ENCODE results near the gene MAP1LC3A. TPM values are rescaled to one million over a fixed set of nuclear protein-coding genes. Genes with fewer than 3 reads are reported as not detected.
"Not testable (repeated sequence)": the region's sequence is repeated elsewhere in the genome, so short reads cannot be mapped to it uniquely, and the experiment has no call there.

Gene MAP1LC3A
- total and polyA plus RNA-seq, 3 experiments from 2014 or later = 1.5 to 8.5 (median 1.7) TPM

DNA sequence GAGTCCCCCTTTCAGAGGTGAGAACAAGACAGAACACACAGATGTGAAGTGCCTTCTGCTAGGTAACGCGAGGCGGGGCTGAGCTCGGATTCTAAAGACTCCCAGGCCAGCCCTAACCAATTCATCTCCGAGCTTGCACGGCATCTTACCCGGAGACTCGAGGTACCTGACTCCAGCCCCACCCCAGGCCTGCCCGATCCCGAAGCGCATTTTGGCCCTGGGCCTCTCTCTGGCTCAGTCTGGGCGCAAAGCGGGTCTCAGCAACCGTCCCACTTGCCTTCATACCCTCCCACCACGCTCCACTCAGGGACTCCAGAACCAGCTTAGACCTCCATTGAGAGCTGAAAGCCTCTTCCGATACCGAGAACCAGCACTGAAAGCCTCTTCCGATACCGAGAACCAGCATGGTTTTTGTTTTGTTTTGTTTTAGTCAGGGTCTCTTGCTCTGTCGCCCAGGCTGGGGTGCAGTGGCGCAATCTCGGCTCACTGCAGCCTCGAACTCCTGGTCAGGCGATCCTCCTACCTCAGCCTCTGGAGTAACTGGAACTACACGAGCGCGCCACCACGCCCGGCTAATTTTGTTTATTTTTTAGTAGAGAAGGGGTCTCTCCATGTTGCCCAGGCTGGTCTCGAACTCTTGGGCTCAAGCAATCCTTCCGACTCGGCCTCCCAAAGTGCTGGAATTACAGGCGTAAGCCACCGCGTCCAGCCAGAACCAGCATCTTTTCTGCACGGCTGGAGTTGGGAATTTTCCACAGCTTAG, 42.9 kb upstream of the MAP1LC3A start:
- peak overlapping the region; percentile 85 for H3K4me3 ChIP-seq (ENCODE audit: low read length)
- peak; percentile 57 to 80 (median 65) for DNase-seq
- H3K36me3 Mint-ChIP-seq = peaks cover 0 to 34% (median 9%) of the 10 kb centered on the region in 3 donors
- no peaks in the 10 kb centered on the region for H3K9me3 Mint-ChIP-seq
- H3K4me3 Mint-ChIP-seq = peak overlapping the region; percentile 94 to 100 (median 99)
- H3K4me1 ChIP-seq (ENCODE audit: insufficient read depth, low read length) = peaks cover 24% of the 10 kb centered on the region
- ChIA-PET POLR2A (interaction anchor here (0.6 to 1.9 kb wide), 7 partner anchors 43 to 1773 kb away, joined by 3 to 8 read pairs (median 3); partner anchors contain the start of genes AHCY, ITCH and MAP1LC3A), CTCF (interaction anchor here (0.8 to 3.6 kb wide), 8 partner anchors 23 to 1438 kb away, joined by 3 to 29 read pairs (median 4); partner anchors contain the start of gene SCAND1)
- peak overlapping the region; percentile 89 to 100 (median 96) for H3K27ac Mint-ChIP-seq
- H3K27me3 Mint-ChIP-seq = no peaks in the 10 kb centered on the region
- peaks cover 46 to 77% (median 73%) of the 10 kb centered on the region in 3 donors for H3K4me1 Mint-ChIP-seq
- peak overlapping the region; percentile 73 for H3K27ac ChIP-seq (ENCODE audit: low read depth, low read length)
- no peaks in the 10 kb centered on the region for H3K9me3 ChIP-seq (ENCODE audit: low read length)
- no peaks in the 10 kb centered on the region for H3K36me3 ChIP-seq (ENCODE audit: insufficient read depth, low read length)
- no peaks in the 10 kb centered on the region for H3K27me3 ChIP-seq (ENCODE audit: insufficient read depth, low read length, poor library complexity, severe bottlenecking)

DNA sequence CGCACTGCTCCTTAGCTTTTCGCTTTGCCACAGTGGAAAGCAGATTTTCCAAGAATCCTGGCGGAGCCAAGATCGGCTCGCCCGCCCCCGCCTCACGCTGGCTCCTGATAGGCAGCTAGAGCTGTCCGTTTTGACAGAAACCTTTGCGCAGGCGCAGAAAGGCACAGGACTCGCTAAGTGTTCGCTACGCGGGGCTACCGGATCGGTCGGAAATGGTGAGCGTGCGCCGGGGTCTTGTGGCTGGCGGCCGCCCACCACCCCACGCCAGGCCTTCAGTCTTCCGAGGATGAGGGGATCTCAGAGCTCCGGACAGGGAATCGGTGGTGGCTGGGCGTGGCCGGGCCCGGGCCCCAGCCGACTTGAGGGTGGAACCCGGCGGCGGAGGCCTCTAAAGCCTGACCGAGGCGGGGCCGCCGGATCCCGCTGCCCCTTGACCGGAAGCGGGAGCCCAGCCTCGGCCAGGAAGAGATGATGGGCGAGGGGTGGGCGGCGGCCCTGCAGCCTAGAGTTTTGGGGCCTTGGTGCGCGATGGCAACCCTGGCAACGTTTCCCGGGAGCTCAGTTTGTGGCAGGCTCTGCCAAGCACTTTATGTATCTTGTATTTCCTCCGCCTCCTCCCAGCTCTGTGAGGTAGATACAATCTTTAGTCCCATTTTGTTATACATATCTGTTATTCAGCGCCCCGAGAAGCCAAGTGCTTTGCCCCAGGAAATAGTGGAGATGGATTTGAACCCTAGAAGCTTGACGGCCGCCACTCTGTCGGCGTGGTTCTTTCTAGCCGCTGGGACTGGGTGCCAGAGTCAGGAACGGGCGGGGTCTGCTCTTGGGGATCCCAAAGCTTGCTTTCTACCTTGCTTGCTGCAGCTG, 42.0 kb upstream of the MAP1LC3A start, which contains the start of gene DYNLRB1:
DYNLRB1 (plus strand) TSS at position 176 of the 867 bp plus-strand sequence; CDS start at position 213, 37 bp downstream.
- H3K4me1 ChIP-seq (ENCODE audit: insufficient read depth, low read length) = peaks cover 24% of the 10 kb centered on the region
- POLR2A ChIA-PET = interaction anchor here (0.6 to 1.9 kb wide), 9 partner anchors 42 to 1774 kb away, joined by 3 to 8 read pairs (median 3); partner anchors contain the start of genes AHCY, ITCH, MAP1LC3A and TP53INP2
- peak within 1 kb of the TSS; percentile 85 for H3K4me3 ChIP-seq (ENCODE audit: low read length)
- H3K27me3 ChIP-seq (ENCODE audit: insufficient read depth, low read length, poor library complexity, severe bottlenecking) = no peaks in the 10 kb centered on the region
- Mint-ChIP-seq H3K36me3 (peaks cover 0 to 36% (median 4%) of the 10 kb centered on the region in 3 donors), H3K9me3 (no peaks in the 10 kb centered on the region), H3K27me3 (no peaks in the 10 kb centered on the region), H3K27ac (peak within 1 kb of the TSS; percentile 89 to 100 (median 96)), H3K4me1 (peaks cover 49 to 81% (median 81%) of the 10 kb centered on the region in 3 donors), H3K4me3 (peak within 1 kb of the TSS; percentile 94 to 100 (median 99))
- H3K27ac ChIP-seq (ENCODE audit: low read depth, low read length) = peak within 1 kb of the TSS; percentile 73
- peak; percentile 90 to 97 (median 93) for DNase-seq
- H3K36me3 ChIP-seq (ENCODE audit: insufficient read depth, low read length) = no peaks in the 10 kb centered on the region
- H3K9me3 ChIP-seq (ENCODE audit: low read length) = no peaks in the 10 kb centered on the region
- CTCF ChIA-PET = interaction anchor here (0.7 to 3.6 kb wide), 7 partner anchors 22 to 1438 kb away, joined by 3 to 29 read pairs (median 4); partner anchors contain the start of gene SCAND1

DNA sequence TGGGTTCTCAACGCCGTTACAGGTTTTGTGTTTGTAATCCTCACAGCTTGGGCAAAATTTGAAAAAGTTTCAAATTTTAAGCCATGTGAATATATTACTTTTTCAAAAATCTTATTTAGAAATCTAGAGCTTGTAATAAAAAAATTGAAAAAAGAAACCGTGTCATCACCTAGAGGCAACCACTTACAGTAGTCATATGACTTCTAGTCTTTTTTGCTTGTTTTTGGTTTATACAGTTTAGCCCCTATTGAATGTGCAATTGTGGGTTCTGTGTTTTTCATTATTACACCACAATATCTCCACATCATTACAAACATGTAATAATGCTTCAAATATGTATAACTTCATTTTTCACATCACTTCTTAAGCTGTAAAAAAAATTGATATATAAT, 41.4 kb upstream of the MAP1LC3A start:
- peaks cover 24% of the 10 kb centered on the region for H3K4me1 ChIP-seq (ENCODE audit: insufficient read depth, low read length)
- POLR2A ChIA-PET = interaction anchor here (0.6 to 1.9 kb wide), 3 partner anchors 41 to 214 kb away, joined by 3 to 8 read pairs (median 5); partner anchors contain the start of genes AHCY, MAP1LC3A and TP53INP2
- no peaks in the 10 kb centered on the region for H3K36me3 ChIP-seq (ENCODE audit: insufficient read depth, low read length)
- peak overlapping the region; percentile 73 for H3K27ac ChIP-seq (ENCODE audit: low read depth, low read length)
- H3K27me3 ChIP-seq (ENCODE audit: insufficient read depth, low read length, poor library complexity, severe bottlenecking) = no peaks in the 10 kb centered on the region
- H3K4me3 ChIP-seq (ENCODE audit: low read length) = peak overlapping the region; percentile 85
- Mint-ChIP-seq H3K9me3 (no peaks in the 10 kb centered on the region), H3K27me3 (no peaks in the 10 kb centered on the region), H3K4me3 (peak overlapping the region; percentile 94 to 100 (median 99)), H3K27ac (peak overlapping the region; percentile 89 to 100 (median 96)), H3K4me1 (peaks cover 54 to 85% (median 83%) of the 10 kb centered on the region in 3 donors), H3K36me3 (peaks cover 0 to 37% (median 7%) of the 10 kb centered on the region in 3 donors)
- CTCF ChIA-PET = interaction anchor here (0.7 to 3.6 kb wide), 4 partner anchors 205 to 1437 kb away, joined by 3 to 29 read pairs (median 3); partner anchors contain the start of gene SCAND1
- no peak for DNase-seq
- no peaks in the 10 kb centered on the region for H3K9me3 ChIP-seq (ENCODE audit: low read length)

GRCh38 chr20:34518863-34519262, 39.7 kb upstream of the MAP1LC3A start:
- H3K27ac ChIP-seq (ENCODE audit: low read depth, low read length); DNase-seq; H3K27me3 Mint-ChIP-seq; H3K36me3 ChIP-seq (ENCODE audit: insufficient read depth, low read length); POLR2A ChIA-PET; H3K4me3 ChIP-seq (ENCODE audit: low read length); H3K9me3 Mint-ChIP-seq; H3K27me3 ChIP-seq (ENCODE audit: insufficient read depth, low read length, poor library complexity, severe bottlenecking); H3K9me3 ChIP-seq (ENCODE audit: low read length); CTCF ChIA-PET: not testable (repeated sequence)
- H3K4me1 ChIP-seq (ENCODE audit: insufficient read depth, low read length) = peaks cover 35% of the 10 kb centered on the region
- Mint-ChIP-seq H3K4me3 (peak overlapping the region in 2 of 7 donors; percentile 65 to 87), H3K4me1 (peaks cover 56 to 84% (median 80%) of the 10 kb centered on the region in 3 donors), H3K27ac (peak overlapping the region in 1 of 8 donors; percentile 67), H3K36me3 (peaks cover 0 to 47% (median 8%) of the 10 kb centered on the region in 3 donors)

DNA sequence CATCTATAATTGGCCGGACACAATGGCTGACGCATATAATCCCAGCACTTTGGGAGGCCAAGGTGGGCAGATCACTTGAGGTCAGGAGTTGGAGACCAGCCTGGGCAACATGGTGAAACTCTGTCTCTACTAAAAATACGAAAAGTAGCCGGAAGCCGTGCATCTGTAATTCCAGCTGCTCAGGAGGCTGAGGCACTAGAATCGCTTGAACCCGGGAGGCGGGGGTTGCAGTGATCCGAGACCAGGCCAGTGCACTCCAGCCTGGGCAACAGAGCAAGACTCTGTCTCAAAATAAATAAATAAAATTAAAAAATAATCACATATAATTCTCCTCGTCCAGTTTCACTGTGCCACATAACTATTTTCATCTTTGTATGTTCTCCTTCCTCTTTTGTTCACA, 38.7 kb upstream of the MAP1LC3A start:
- H3K9me3 ChIP-seq (ENCODE audit: low read length); DNase-seq; H3K36me3 ChIP-seq (ENCODE audit: insufficient read depth, low read length); CTCF ChIA-PET; H3K27me3 ChIP-seq (ENCODE audit: insufficient read depth, low read length, poor library complexity, severe bottlenecking); H3K4me3 ChIP-seq (ENCODE audit: low read length); H3K27me3 Mint-ChIP-seq; POLR2A ChIA-PET; H3K9me3 Mint-ChIP-seq; H3K27ac ChIP-seq (ENCODE audit: low read depth, low read length): not testable (repeated sequence)
- Mint-ChIP-seq H3K4me3 (peak overlapping the region in 3 of 7 donors; percentile 17 to 47 (median 19)), H3K27ac (peak overlapping the region in 1 of 8 donors; percentile 19), H3K4me1 (peaks cover 54 to 82% (median 76%) of the 10 kb centered on the region in 3 donors), H3K36me3 (peaks cover 0 to 55% (median 8%) of the 10 kb centered on the region in 3 donors)
- peaks cover 28% of the 10 kb centered on the region for H3K4me1 ChIP-seq (ENCODE audit: insufficient read depth, low read length)

- Mint-ChIP-seq H3K4me1 (peaks cover 40 to 70% (median 60%) of the 10 kb centered on the region in 3 donors), H3K4me3 (peak overlapping the region in 1 of 7 donors; percentile 28), H3K27ac (peak overlapping the region in 5 of 8 donors; percentile 3 to 82 (median 24)), H3K36me3 (peaks cover 3 to 68% (median 15%) of the 10 kb centered on the region in 3 donors), H3K27me3 (no peaks in the 10 kb centered on the region), H3K9me3 (no peaks in the 10 kb centered on the region)
- Histone ChIP-seq H3K27me3 (ENCODE audit: insufficient read depth, low read length, poor library complexity, severe bottlenecking) (no peaks in the 10 kb centered on the region), H3K4me3 (ENCODE audit: low read length) (no peak overlapping the region), H3K27ac (ENCODE audit: low read depth, low read length) (no peak overlapping the region), H3K36me3 (ENCODE audit: insufficient read depth, low read length) (peaks cover 27% of the 10 kb centered on the region), H3K4me1 (ENCODE audit: insufficient read depth, low read length) (peaks cover 14% of the 10 kb centered on the region), H3K9me3 (ENCODE audit: low read length) (no peaks in the 10 kb centered on the region)
- ChIA-PET POLR2A (no interaction called here), CTCF (interaction anchor here (0.8 to 1.9 kb wide), 6 partner anchors 15 to 220 kb away, joined by 3 to 7 read pairs (median 4); partner anchors contain the start of gene AHCY)
- peak in 4 of 5 donors; percentile 10 to 45 (median 35) for DNase-seq
Measured at GRCh38 chr20:34522969-34523871, 35.3 kb upstream of the MAP1LC3A start.

- H3K36me3 ChIP-seq (ENCODE audit: insufficient read depth, low read length) = peaks cover 31% of the 10 kb centered on the region
- Mint-ChIP-seq H3K27me3 (no peaks in the 10 kb centered on the region), H3K4me3 (no peak overlapping the region), H3K9me3 (no peaks in the 10 kb centered on the region), H3K36me3 (peaks cover 3 to 78% (median 15%) of the 10 kb centered on the region in 3 donors), H3K27ac (no peak overlapping the region), H3K4me1 (peaks cover 34 to 64% (median 48%) of the 10 kb centered on the region in 3 donors)
- H3K9me3 ChIP-seq (ENCODE audit: low read length) = no peaks in the 10 kb centered on the region
- H3K27me3 ChIP-seq (ENCODE audit: insufficient read depth, low read length, poor library complexity, severe bottlenecking) = no peaks in the 10 kb centered on the region
- H3K27ac ChIP-seq (ENCODE audit: low read depth, low read length) = no peak overlapping the region
- CTCF ChIA-PET = no interaction called here
- peaks cover 10% of the 10 kb centered on the region for H3K4me1 ChIP-seq (ENCODE audit: insufficient read depth, low read length)
- DNase-seq = no peak
- POLR2A ChIA-PET = no interaction called here
- no peak overlapping the region for H3K4me3 ChIP-seq (ENCODE audit: low read length)
Measured at GRCh38 chr20:34524426-34524825, 34.1 kb upstream of the MAP1LC3A start.
